H1 (cell line): ENCODE measurements around the gene PKN3. TPM values are rescaled to one million over a fixed set of nuclear protein-coding genes. Genes with fewer than 3 reads are reported as not detected.

Experiments used
- CTCF ChIA-PET: fragments of 300-600 bp; sonication (Branson Sonifier 250); formaldehyde crosslinking; loops from one replicate; lab custom pipeline; 2021; ENCODE audit not compliant: partially characterized antibody; lab: Charles Lee
- POLR2A ChIA-PET: fragments of 300-600 bp; sonication (Branson Sonifier 250); formaldehyde crosslinking; loops from one replicate; lab custom pipeline; 2021; ENCODE audit warnings: inconsistent platforms; ENCODE audit not compliant: partially characterized antibody; lab: Charles Lee
- DNase-seq, 2 experiments: peaks; one replicate each; pipeline versions ENCODE4 v3.0.0 to v3.0.0-alpha.2; 2010 to 2022; ENCODE audit warnings: low spot score in 2 of 2, low read depth in 1 of 2, mixed read lengths in 1 of 2
- FAIRE-seq: peaks from 2 replicates; lab custom pipeline; 2011; peaks lifted over from hg19 to GRCh38; lab: Jason Lieb, UNC
- H2AFZ ChIP-seq: 2 replicates; pipeline ENCODE4 v1.8.1; 2012; ENCODE audit warnings: low read length, inconsistent platforms
- H2AK5ac ChIP-seq: 2 replicates; pipeline ENCODE4 v1.6.1; 2013; ENCODE audit warnings: low read depth, low read length
- H2BK120ac ChIP-seq: replicated peaks from 2 replicates; pipeline ENCODE3; 2013; ENCODE audit warnings: low read depth, low read length, inconsistent platforms
- H2BK12ac ChIP-seq: 2 replicates; pipeline ENCODE4 v1.6.1; 2013; ENCODE audit warnings: low read depth, low read length
- H2BK15ac ChIP-seq: 2 replicates; pipeline ENCODE4 v1.6.1; 2013; ENCODE audit warnings: low read length
- H2BK20ac ChIP-seq: 2 replicates; pipeline ENCODE4 v1.6.1; 2013; ENCODE audit warnings: low read length
- H2BK5ac ChIP-seq: 2 replicates; pipeline ENCODE4 v1.6.1; 2013; ENCODE audit warnings: low read depth, low read length
- H3K14ac ChIP-seq: 2 replicates; pipeline ENCODE4 v1.6.1; 2013; ENCODE audit warnings: inconsistent platforms; ENCODE audit not compliant: insufficient read length
- H3K18ac ChIP-seq: 2 replicates; pipeline ENCODE4 v1.6.1; 2013; ENCODE audit warnings: low read length; ENCODE audit errors: extremely low read depth
- H3K23ac ChIP-seq: 2 replicates; pipeline ENCODE4 v1.6.1; 2013; ENCODE audit warnings: inconsistent platforms; ENCODE audit not compliant: insufficient read length
- H3K23me2 ChIP-seq: 2 replicates; pipeline ENCODE4 v1.6.1; 2013; ENCODE audit warnings: low read depth, low read length
- H3K27ac ChIP-seq: 2 replicates; pipeline ENCODE4 v1.6.1; 2011; ENCODE audit warnings: low read depth, low read length, inconsistent platforms
- H3K27me3 ChIP-seq, 4 experiments: replicated peaks in 1 of 4; 1 replicate in 1 of 4; 2 replicates in 3 of 4; pipeline versions ENCODE4 v1.6.1 to v1.8.1; 2011 to 2013; ENCODE audit warnings: low read length in 3 of 4, mild to moderate bottlenecking in 3 of 4, inconsistent platforms in 2 of 4, mixed read lengths in 2 of 4, moderate library complexity in 1 of 4; ENCODE audit not compliant: control insufficient read depth in 3 of 4, insufficient read depth in 3 of 4; ENCODE audit errors: extremely low read depth in 1 of 4
- H3K36me3 ChIP-seq, 4 experiments: 2 replicates each; pipeline versions ENCODE4 v1.6.1 to v1.8.1; 2011 to 2013; ENCODE audit warnings: mild to moderate bottlenecking in 4 of 4, low read length in 3 of 4, moderate library complexity in 2 of 4, control low read depth in 1 of 4, inconsistent platforms in 1 of 4; ENCODE audit not compliant: insufficient read depth in 4 of 4, control insufficient read depth in 2 of 4
- H3K4ac ChIP-seq: replicated peaks from 2 replicates; pipeline ENCODE3; 2013; ENCODE audit warnings: low read length, low read depth, mixed read lengths, inconsistent platforms; ENCODE audit not compliant: insufficient read length
- H3K4me1 ChIP-seq, 4 experiments: replicated peaks in 1 of 4; 1 replicate in 1 of 4; 2 replicates in 3 of 4; pipeline versions ENCODE4 v1.6.1 to v1.8.1; 2011 to 2013; ENCODE audit warnings: low read length in 3 of 4, inconsistent platforms in 2 of 4, mixed read lengths in 1 of 4; ENCODE audit not compliant: insufficient read depth in 4 of 4, control insufficient read depth in 3 of 4
- H3K4me2 ChIP-seq, 2 experiments: 2 replicates each; pipeline versions ENCODE4 v1.6.1 to v1.8.1; 2011 to 2013; ENCODE audit warnings: low read depth in 2 of 2, low read length in 2 of 2, control low read depth in 1 of 2, inconsistent platforms in 1 of 2, mild to moderate bottlenecking in 1 of 2; ENCODE audit not compliant: insufficient read depth in 1 of 2
- H3K4me3 ChIP-seq, 4 experiments: fragments of 200-600, 300-600 bp in 1 of 4; sonication (generic), shearing (Covaris generic), sonication (Bioruptor Twin) in 1 of 4; 2 replicates each; pipeline versions ENCODE4 v1.5.1 to v1.8.1; 2011 to 2016; ENCODE audit warnings: low read length in 4 of 4, low read depth in 3 of 4, control low read depth in 2 of 4, inconsistent platforms in 2 of 4, mild to moderate bottlenecking in 2 of 4, mixed read lengths in 1 of 4, moderate library complexity in 1 of 4; ENCODE audit not compliant: insufficient read depth in 2 of 4; ENCODE audit errors: extremely low read depth in 1 of 4
- H3K56ac ChIP-seq: replicated peaks from 2 replicates; pipeline ENCODE3; 2013; ENCODE audit warnings: low read depth, mild to moderate bottlenecking, mixed read lengths, low read length, inconsistent platforms; ENCODE audit not compliant: insufficient read length
- H3K79me1 ChIP-seq: 2 replicates; pipeline ENCODE4 v1.6.1; 2013; ENCODE audit warnings: low read depth, low read length, control low read depth
- H3K79me2 ChIP-seq, 2 experiments: 2 replicates each; pipeline versions ENCODE4 v1.6.1 to v1.8.1; 2012 to 2013; ENCODE audit warnings: low read length in 2 of 2, mild to moderate bottlenecking in 2 of 2, inconsistent platforms in 1 of 2; ENCODE audit not compliant: insufficient read depth in 2 of 2, control insufficient read depth in 1 of 2
- H3K9ac ChIP-seq, 4 experiments: replicated peaks in 1 of 4; 1 replicate in 1 of 4; 2 replicates in 3 of 4; pipeline versions ENCODE4 v1.6.1 to v1.8.1; 2011 to 2013; ENCODE audit warnings: low read depth in 3 of 4, low read length in 3 of 4, control low read depth in 2 of 4, mild to moderate bottlenecking in 2 of 4, moderate library complexity in 2 of 4, inconsistent platforms in 1 of 4; ENCODE audit errors: extremely low read depth in 1 of 4
- H3K9me3 ChIP-seq, 2 experiments: 2 replicates each; pipeline versions ENCODE4 v1.6.1 to v1.8.1; 2012 to 2013; ENCODE audit warnings: mild to moderate bottlenecking in 2 of 2, moderate library complexity in 2 of 2, control low read depth in 1 of 2, inconsistent platforms in 1 of 2, low read depth in 1 of 2, low read length in 1 of 2, mixed read lengths in 1 of 2; ENCODE audit not compliant: insufficient read depth in 2 of 2
- H4K20me1 ChIP-seq, 2 experiments: replicated peaks in 1 of 2; 2 replicates each; pipeline versions ENCODE3 to v1.8.1; 2011 to 2013; ENCODE audit warnings: inconsistent platforms in 2 of 2, low read length in 2 of 2, mild to moderate bottlenecking in 1 of 2; ENCODE audit not compliant: insufficient read depth in 2 of 2, control insufficient read depth in 1 of 2
- H4K5ac ChIP-seq: 2 replicates; pipeline ENCODE4 v1.6.1; 2013; ENCODE audit warnings: low read length, low read depth, mixed read lengths, inconsistent platforms; ENCODE audit not compliant: insufficient read length
- H4K8ac ChIP-seq: 2 replicates; pipeline ENCODE4 v1.8.0; 2013; ENCODE audit warnings: mild to moderate bottlenecking, moderate library complexity, low read length, inconsistent platforms; ENCODE audit not compliant: insufficient read depth; ENCODE audit errors: extremely low read depth
- H4K91ac ChIP-seq: replicated peaks from 2 replicates; pipeline ENCODE3; 2013; ENCODE audit warnings: low read length, mixed read lengths, inconsistent platforms; ENCODE audit not compliant: insufficient read length
- ASH2L ChIP-seq: fragments of 200-600, 300-600 bp; sonication (generic); IDR thresholded peaks from one replicate; pipeline ENCODE4 v1.7.1; 2017; ENCODE audit warnings: low read length
- BCL11A ChIP-seq, 2 experiments: IDR thresholded peaks; one replicate each; pipeline ENCODE4 v1.6.1; 2011; ENCODE audit warnings: low read depth in 2 of 2, low read length in 2 of 2, mild to moderate bottlenecking in 2 of 2
- BRCA1 ChIP-seq: IDR thresholded peaks from 2 replicates; pipeline ENCODE4 v1.6.1; 2012; ENCODE audit warnings: low read depth, low read length, improper control_type of control experiment
- CEBPB ChIP-seq: IDR thresholded peaks from 2 replicates; pipeline ENCODE4 v1.6.1; 2012; ENCODE audit warnings: low read depth, low read length
- EP300 ChIP-seq, 2 experiments: IDR thresholded peaks; 1 replicate in 1 of 2; 2 replicates in 1 of 2; pipeline ENCODE4 v1.6.1; 2011 to 2012; ENCODE audit warnings: low read depth in 2 of 2, low read length in 2 of 2, mild to moderate bottlenecking in 2 of 2, borderline replicate concordance in 1 of 2, inconsistent platforms in 1 of 2, moderate library complexity in 1 of 2
- FOSL1 ChIP-seq: IDR thresholded peaks from 2 replicates; pipeline ENCODE4 v1.6.1; 2011; ENCODE audit warnings: mild to moderate bottlenecking, low read depth, low read length, moderate library complexity; ENCODE audit not compliant: insufficient read depth
- GABPA ChIP-seq: IDR thresholded peaks from 2 replicates; pipeline ENCODE4 v1.6.1; 2011; ENCODE audit warnings: mild to moderate bottlenecking, low read length, moderate library complexity, borderline replicate concordance; ENCODE audit not compliant: insufficient read depth
- HDAC2 ChIP-seq, 2 experiments: fragments of 300-600 bp in 1 of 2; sonication (generic) in 1 of 2; IDR thresholded peaks; 2 replicates each; pipeline ENCODE4 v1.6.1; 2011 to 2012; ENCODE audit warnings: low read depth in 2 of 2, low read length in 2 of 2, mild to moderate bottlenecking in 2 of 2, moderate library complexity in 2 of 2, borderline replicate concordance in 1 of 2, inconsistent platforms in 1 of 2
- HDAC6 ChIP-seq: IDR thresholded peaks from one replicate; pipeline ENCODE4 v1.7.1; 2012; ENCODE audit warnings: low read depth, mild to moderate bottlenecking, inconsistent platforms, low read length, moderate library complexity
- JUN ChIP-seq: IDR thresholded peaks from 2 replicates; pipeline ENCODE4 v1.6.1; 2011; ENCODE audit warnings: low read depth, mild to moderate bottlenecking, improper control_type of control experiment, low read length
- PHF8 ChIP-seq: fragments of 200-600 bp; sonication (generic); conservative IDR thresholded peaks from 2 replicates; pipeline ENCODE4 v1.7.1; 2012; ENCODE audit warnings: low read depth, mild to moderate bottlenecking, inconsistent platforms, low read length, moderate library complexity
- SIX5 ChIP-seq: IDR thresholded peaks from 2 replicates; pipeline ENCODE4 v1.6.1; 2011; ENCODE audit warnings: mild to moderate bottlenecking, low read depth, low read length
- SP1 ChIP-seq: IDR thresholded peaks from 2 replicates; pipeline ENCODE4 v1.6.1; 2011; ENCODE audit warnings: low read depth, low read length
- SP4 ChIP-seq: IDR thresholded peaks from 2 replicates; pipeline ENCODE4 v1.6.1; 2012; ENCODE audit warnings: low read length, inconsistent platforms
- TBP ChIP-seq: IDR thresholded peaks from 2 replicates; pipeline ENCODE4 v1.6.1; 2011; ENCODE audit warnings: low read depth, low read length, improper control_type of control experiment
- WGBS, 2 experiments: shearing (Covaris generic) in 1 of 2; methylation state at CpG; one replicate each; pipeline versions ENCODE4 v1.1.6 to v1.1.7; 2013 to 2015; ENCODE audit warnings: low lambda C conversion rate in 2 of 2, mixed read lengths in 2 of 2, inconsistent platforms in 1 of 2, low coverage in 1 of 2, missing lambda C conversion rate in 1 of 2; ENCODE audit not compliant: insufficient replicate concordance in 2 of 2, insufficient coverage in 1 of 2, insufficient read length in 1 of 2; ENCODE audit errors: extremely low coverage in 1 of 2, missing lambda C conversion rate in 1 of 2; 5-methylcytosine and 5-hydroxymethylcytosine counted together
- polyA plus RNA-seq, 7 experiments: library from polyadenylated mRNA; depleted of rRNA in 3 of 7; stranded (reverse) in 5 of 7; unstranded in 2 of 7; fragments of >200 nt in 5 of 7; fragments of 200-250 nt in 2 of 7; gene quantifications; 1 replicate in 5 of 7; 2 replicates in 1 of 7; 4 replicates in 1 of 7; pipeline versions ENCODE4 v1.2.1 to v1.2.3, GENCODE V29; 2011 to 2013; ENCODE audit warnings: missing spikeins in 2 of 7, mixed read lengths in 2 of 7
- total RNA-seq: library from RNA; stranded (reverse); fragmentation: NEBNext Ultra II Directional; extraction: Animal tissue kit (Norgen Biotek cat#: 25700); gene quantifications from 2 replicates; pipeline ENCODE4 v1.2.1, GENCODE V29; 2021

The PKN3 gene
- total and polyA plus RNA-seq, 2 of the 8 experiments (the other 6 are each of a cell fraction or from before 2014, with no cell fraction given), result 15.7 to 16.3 TPM

- no peak for FAIRE-seq
- no peak overlapping the region for H2BK15ac ChIP-seq
- H4K91ac ChIP-seq, result no peak overlapping the region
- no peak overlapping the region for H2AFZ ChIP-seq
- peaks cover 0 to 2% (median under 1%) of the 10 kb centered on the region in 4 experiments; a peak in 1 of 8 replicates for H3K36me3 ChIP-seq
- H3K79me1 ChIP-seq, result peaks cover 2% of the 10 kb centered on the region; the same call in 1 of the 2 replicates
- no peak overlapping the region for H2BK12ac ChIP-seq
- peaks cover 3% of the 10 kb centered on the region; the same call in 1 of the 2 replicates for H3K23me2 ChIP-seq
- no peak overlapping the region for H2BK5ac ChIP-seq
- H3K9ac ChIP-seq, result no peak overlapping the region
- TF ChIP-seq SP4, result no peak
- TF ChIP-seq PHF8, result no peak
- no peak for TF ChIP-seq EP300 (IDR thresholded peaks at IDR 0.05; ENCODE audit: borderline replicate concordance in 1 of 2, low read depth in 2 of 2, low read length in 2 of 2)
- TF ChIP-seq CEBPB, result no peak
- no peak for TF ChIP-seq HDAC6
- TF ChIP-seq GABPA, result no peak
- no peak for TF ChIP-seq HDAC2 (IDR thresholded peaks at IDR 0.05; ENCODE audit: borderline replicate concordance in 1 of 2, low read depth in 2 of 2, low read length in 2 of 2)
- TF ChIP-seq ASH2L, result no peak
- no peak for TF ChIP-seq JUN
- TF ChIP-seq SIX5, result no peak
- no peak for TF ChIP-seq SP1
- TF ChIP-seq BCL11A (IDR thresholded peaks at IDR 0.05; ENCODE audit: low read depth in 2 of 2, low read length in 2 of 2), result no peak
- no peak for TF ChIP-seq BRCA1
- TF ChIP-seq TBP, result no peak
- TF ChIP-seq FOSL1, result no peak
- TF ChIP-seq, all 59 proteins: peak for 0
- Histone ChIP-seq H3K27me3 (no peaks in the 10 kb centered on the region), H3K79me2 (no peaks in the 10 kb centered on the region), H4K5ac (no peak overlapping the region), H3K27ac (no peak overlapping the region), H3K23ac (no peak overlapping the region), H3K14ac (no peak overlapping the region), H3K4me2 (no peak overlapping the region), H3K4ac (no peak overlapping the region), H3K4me1 (peaks cover 0 to 1% (median 0%) of the 10 kb centered on the region in 4 experiments; a peak in 1 of 7 replicates), H2AK5ac (no peak overlapping the region), H2BK20ac (no peak overlapping the region), H3K9me3 (no peaks in the 10 kb centered on the region), H4K8ac (no peak overlapping the region), H3K18ac (no peak overlapping the region), H3K4me3 (no peak overlapping the region), H2BK120ac (no peak overlapping the region), H4K20me1 (no peaks in the 10 kb centered on the region), H3K56ac (no peak overlapping the region)
- CTCF ChIA-PET, result interaction anchor here (0.6 to 6.5 kb wide), 44 partner anchors 8 to 431 kb away, joined by 3 to 104 read pairs (median 4); partner anchors contain the start of genes ENDOG and ZER1
- WGBS, 2 experiments, result 96% methylated on average over 13 of the region's 13 CpGs; no CpG with 5 or more reads in 1 of the 2 experiments
- POLR2A ChIA-PET, result interaction anchor here (1.0 to 3.0 kb wide), 7 partner anchors 8 to 87 kb away, joined by 3 to 15 read pairs (median 4); partner anchors contain the start of genes ENDOG, ZDHHC12 and ZER1
- no peak for DNase-seq
These were observed 30.3 kb downstream of the PKN3 start for GRCh38 chr9:128732576-128732975.
